Measurements from ENCODE around the gene RNF157.
A peak's percentile ranks its signal among the peaks of the same experiment; 100 is the strongest.

RNF157 gene

DNA sequence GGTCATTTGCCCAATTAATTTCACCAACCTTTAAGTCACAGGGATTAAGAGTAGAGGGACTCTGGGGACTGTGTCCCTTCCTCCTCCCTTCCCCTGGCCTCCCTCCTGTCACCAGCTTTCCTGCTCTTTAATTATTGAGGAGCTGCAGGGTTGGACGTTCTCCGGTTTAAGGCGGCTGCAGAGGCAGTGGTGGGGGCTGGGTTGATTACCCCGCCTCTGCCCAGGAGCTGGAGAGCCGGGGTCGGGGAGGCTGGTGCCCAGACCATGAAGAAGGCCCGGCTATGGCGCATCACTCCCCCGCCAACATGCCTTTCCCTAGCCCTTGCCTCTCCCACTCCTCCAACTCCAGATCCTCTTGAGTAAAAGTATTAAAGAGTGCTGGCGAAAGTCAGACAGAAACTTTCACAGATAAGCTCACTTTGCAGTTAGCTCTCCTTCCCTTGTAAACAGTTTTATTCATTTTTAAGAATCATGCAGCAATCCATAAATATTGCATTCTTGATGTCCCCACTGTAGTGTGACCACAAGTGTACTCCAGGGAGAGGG is 98.2 kb downstream of the RNF157 start (continued):
- TF ChIP-seq ZNF394 (tag by site-specific recombination; IDR thresholded peaks at IDR 0.05; ENCODE audit: borderline replicate concordance) (no peak), KLF10 (tag by site-specific recombination; IDR thresholded peaks at IDR 0.05) (no peak), ZNF169 (tag by site-specific recombination; IDR thresholded peaks at IDR 0.05) (no peak)

DNA sequence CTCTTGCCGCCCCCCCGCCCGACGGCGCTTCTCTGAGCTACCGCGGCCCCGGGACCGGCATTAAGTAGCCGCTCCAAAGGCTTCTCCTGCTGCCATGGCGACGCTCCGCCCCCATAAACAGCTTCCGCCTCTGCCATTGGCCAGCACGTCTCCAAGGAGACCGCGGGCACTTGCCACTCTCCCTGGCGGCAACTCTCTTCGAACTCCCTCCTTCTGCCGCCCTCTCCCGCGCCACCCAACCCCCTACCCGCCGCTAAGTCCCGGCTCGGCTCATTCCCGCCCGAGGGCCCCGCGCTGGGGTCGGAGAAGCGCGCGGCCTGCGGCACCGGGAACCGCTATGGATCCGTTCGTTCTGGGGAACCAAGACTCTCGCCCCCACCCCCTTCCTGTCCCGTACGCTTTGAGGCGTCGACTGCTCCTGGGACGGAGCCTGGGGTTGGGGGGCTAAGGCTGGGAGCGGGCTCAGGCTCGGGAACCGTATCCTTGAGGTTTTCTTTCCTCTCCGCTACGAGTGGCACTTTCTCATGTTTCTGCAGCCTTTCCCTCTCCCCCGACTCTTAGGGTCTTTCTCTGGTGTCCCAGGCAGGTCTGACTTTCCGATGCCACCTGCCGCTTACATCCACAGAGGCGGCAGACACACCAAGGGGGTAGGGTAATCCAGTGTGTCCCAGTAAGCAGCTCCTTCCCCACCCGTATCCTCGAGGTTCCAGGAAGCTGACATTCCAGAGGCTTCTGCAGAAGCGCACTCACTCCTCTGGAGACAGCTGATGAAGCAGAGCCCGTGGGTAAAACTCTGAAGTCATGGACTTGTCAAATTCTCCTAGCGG is 98.9 kb downstream of the RNF157 start, which contains the start of gene FOXJ1:
Gene FOXJ1, minus strand, starts transcription at position 34 of the 827 bp plus-strand sequence. CDS start 850 bp downstream, outside the sequence.
- ChIA-PET CTCF (interaction anchor here (0.6 to 4.3 kb wide), 7 partner anchors 9 to 87 kb away, joined by 4 to 38 read pairs (median 4); no protein-coding TSS in a partner anchor), POLR2A (interaction anchor here (0.6 to 1.5 kb wide), 4 partner anchors 8 to 133 kb away, joined by 3 to 4 read pairs (median 4); no protein-coding TSS in a partner anchor)
- Histone ChIP-seq H3K4me1 (ENCODE audit: control insufficient read depth, insufficient read depth, low read length) (peaks cover 9% of the 10 kb centered on the region), H3K27ac (ENCODE audit: extremely low read depth, low read depth, low read length) (peak within 1 kb of the TSS; percentile 48; the same call in 1 of the 2 replicates), H3K36me3 (ENCODE audit: control insufficient read depth in 2 of 2, insufficient read depth in 1 of 2, low read length in 2 of 2) (peaks cover 0 to 10% of the 10 kb centered on the region in 2 experiments; a peak in 1 of 3 replicates), H3K9me3 (ENCODE audit: control insufficient read depth, insufficient read depth, low read depth, low read length) (no peaks in the 10 kb centered on the region), H3K4me3 (ENCODE audit: low read depth, low read length) (peak within 1 kb of the TSS; percentile 27)
- 0 out of 2 replicates have a peak, but pooled peaks have one; percentile 24 for TF ChIP-seq SCRT1 (tag by site-specific recombination; IDR thresholded peaks at IDR 0.05; ENCODE audit: borderline replicate concordance)
- TF ChIP-seq ZNF24 (tag by site-specific recombination; IDR thresholded peaks at IDR 0.05), result 0 out of 2 replicates have a peak, but pooled peaks have one; percentile 59
- no peak for TF ChIP-seq ZNF747 (tag by site-specific recombination; IDR thresholded peaks at IDR 0.05)
- TF ChIP-seq TCF7L2 (IDR thresholded peaks at IDR 0.05; ENCODE audit: borderline replicate concordance, low read depth, low read length), result 0 out of 2 replicates have a peak, but pooled peaks have one; percentile 15
- peak; percentile 76; the same call in 1 of the 2 replicates for TF ChIP-seq ZEB2 (tag by site-specific recombination; IDR thresholded peaks at IDR 0.05)
- TF ChIP-seq, protein P1, sequence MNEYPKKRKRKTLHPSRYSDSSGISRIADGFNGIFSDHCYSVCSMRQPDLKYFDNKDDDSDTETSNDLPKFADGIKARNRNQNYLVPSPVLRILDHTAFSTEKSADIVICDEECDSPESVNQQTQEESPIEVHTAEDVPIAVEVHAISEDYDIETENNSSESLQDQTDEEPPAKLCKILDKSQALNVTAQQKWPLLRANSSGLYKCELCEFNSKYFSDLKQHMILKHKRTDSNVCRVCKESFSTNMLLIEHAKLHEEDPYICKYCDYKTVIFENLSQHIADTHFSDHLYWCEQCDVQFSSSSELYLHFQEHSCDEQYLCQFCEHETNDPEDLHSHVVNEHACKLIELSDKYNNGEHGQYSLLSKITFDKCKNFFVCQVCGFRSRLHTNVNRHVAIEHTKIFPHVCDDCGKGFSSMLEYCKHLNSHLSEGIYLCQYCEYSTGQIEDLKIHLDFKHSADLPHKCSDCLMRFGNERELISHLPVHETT (tag by site-specific recombination; IDR thresholded peaks at IDR 0.05), result 0 out of 2 replicates have a peak, but pooled peaks have one; percentile 41
- peak; percentile 99 for TF ChIP-seq ZBTB20 (tag by site-specific recombination; IDR thresholded peaks at IDR 0.05)
- TF ChIP-seq ZNF335 (tag by site-specific recombination; conservative IDR thresholded peaks at IDR 0.05), result peak; percentile 75
- TF ChIP-seq GLI4 (tag by site-specific recombination; IDR thresholded peaks at IDR 0.05), result no peak
- TF ChIP-seq, protein P2, sequence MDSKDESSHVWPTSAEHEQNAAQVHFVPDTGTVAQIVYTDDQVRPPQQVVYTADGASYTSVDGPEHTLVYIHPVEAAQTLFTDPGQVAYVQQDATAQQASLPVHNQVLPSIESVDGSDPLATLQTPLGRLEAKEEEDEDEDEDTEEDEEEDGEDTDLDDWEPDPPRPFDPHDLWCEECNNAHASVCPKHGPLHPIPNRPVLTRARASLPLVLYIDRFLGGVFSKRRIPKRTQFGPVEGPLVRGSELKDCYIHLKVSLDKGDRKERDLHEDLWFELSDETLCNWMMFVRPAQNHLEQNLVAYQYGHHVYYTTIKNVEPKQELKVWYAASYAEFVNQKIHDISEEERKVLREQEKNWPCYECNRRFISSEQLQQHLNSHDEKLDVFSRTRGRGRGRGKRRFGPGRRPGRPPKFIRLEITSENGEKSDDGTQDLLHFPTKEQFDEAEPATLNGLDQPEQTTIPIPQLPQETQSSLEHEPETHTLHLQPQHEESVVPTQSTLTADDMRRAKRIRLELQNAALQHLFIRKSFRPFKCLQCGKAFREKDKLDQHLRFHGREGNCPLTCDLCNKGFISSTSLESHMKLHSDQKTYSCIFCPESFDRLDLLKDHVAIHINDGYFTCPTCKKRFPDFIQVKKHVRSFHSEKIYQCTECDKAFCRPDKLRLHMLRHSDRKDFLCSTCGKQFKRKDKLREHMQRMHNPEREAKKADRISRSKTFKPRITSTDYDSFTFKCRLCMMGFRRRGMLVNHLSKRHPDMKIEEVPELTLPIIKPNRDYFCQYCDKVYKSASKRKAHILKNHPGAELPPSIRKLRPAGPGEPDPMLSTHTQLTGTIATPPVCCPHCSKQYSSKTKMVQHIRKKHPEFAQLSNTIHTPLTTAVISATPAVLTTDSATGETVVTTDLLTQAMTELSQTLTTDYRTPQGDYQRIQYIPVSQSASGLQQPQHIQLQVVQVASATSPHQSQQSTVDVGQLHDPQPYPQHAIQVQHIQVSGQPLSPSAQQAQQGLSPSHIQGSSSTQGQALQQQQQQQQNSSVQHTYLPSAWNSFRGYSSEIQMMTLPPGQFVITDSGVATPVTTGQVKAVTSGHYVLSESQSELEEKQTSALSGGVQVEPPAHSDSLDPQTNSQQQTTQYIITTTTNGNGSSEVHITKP (tag by site-specific recombination; IDR thresholded peaks at IDR 0.05), result peak; percentile 74
- no peak for TF ChIP-seq ZNF785 (tag by site-specific recombination; IDR thresholded peaks at IDR 0.05)
- TF ChIP-seq KLF8 (tag by site-specific recombination; IDR thresholded peaks at IDR 0.05), result peak; percentile 65; the same call in 1 of the 2 replicates
- peak; percentile 66; the same call in 1 of the 2 replicates for TF ChIP-seq ZNF391 (tag by site-specific recombination; IDR thresholded peaks at IDR 0.05; ENCODE audit: borderline replicate concordance, low read depth)
- TF ChIP-seq KLF16 (tag by site-specific recombination; IDR thresholded peaks at IDR 0.05), result peak; percentile 47; the same call in 1 of the 2 replicates
- TF ChIP-seq ZNF48 (tag by site-specific recombination; IDR thresholded peaks at IDR 0.05), result no peak
- TF ChIP-seq ZFP37 (tag by site-specific recombination; IDR thresholded peaks at IDR 0.05), result 0 out of 2 replicates have a peak, but pooled peaks have one; percentile 63
- TF ChIP-seq GLIS1 (tag by site-specific recombination; IDR thresholded peaks at IDR 0.05), result peak; percentile 70
- TF ChIP-seq HOXC10 (CRISPR knock-in tag; IDR thresholded peaks at IDR 0.05), result no peak
- 0 out of 2 replicates have a peak, but pooled peaks have one; percentile 20 for TF ChIP-seq BCL11A (tag by site-specific recombination; IDR thresholded peaks at IDR 0.05; ENCODE audit: low read depth)
- peak; percentile 54; the same call in 1 of the 2 replicates for TF ChIP-seq WT1 (tag by site-specific recombination; IDR thresholded peaks at IDR 0.05)
- TF ChIP-seq, protein P3, sequence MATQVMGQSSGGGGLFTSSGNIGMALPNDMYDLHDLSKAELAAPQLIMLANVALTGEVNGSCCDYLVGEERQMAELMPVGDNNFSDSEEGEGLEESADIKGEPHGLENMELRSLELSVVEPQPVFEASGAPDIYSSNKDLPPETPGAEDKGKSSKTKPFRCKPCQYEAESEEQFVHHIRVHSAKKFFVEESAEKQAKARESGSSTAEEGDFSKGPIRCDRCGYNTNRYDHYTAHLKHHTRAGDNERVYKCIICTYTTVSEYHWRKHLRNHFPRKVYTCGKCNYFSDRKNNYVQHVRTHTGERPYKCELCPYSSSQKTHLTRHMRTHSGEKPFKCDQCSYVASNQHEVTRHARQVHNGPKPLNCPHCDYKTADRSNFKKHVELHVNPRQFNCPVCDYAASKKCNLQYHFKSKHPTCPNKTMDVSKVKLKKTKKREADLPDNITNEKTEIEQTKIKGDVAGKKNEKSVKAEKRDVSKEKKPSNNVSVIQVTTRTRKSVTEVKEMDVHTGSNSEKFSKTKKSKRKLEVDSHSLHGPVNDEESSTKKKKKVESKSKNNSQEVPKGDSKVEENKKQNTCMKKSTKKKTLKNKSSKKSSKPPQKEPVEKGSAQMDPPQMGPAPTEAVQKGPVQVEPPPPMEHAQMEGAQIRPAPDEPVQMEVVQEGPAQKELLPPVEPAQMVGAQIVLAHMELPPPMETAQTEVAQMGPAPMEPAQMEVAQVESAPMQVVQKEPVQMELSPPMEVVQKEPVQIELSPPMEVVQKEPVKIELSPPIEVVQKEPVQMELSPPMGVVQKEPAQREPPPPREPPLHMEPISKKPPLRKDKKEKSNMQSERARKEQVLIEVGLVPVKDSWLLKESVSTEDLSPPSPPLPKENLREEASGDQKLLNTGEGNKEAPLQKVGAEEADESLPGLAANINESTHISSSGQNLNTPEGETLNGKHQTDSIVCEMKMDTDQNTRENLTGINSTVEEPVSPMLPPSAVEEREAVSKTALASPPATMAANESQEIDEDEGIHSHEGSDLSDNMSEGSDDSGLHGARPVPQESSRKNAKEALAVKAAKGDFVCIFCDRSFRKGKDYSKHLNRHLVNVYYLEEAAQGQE (tag by site-specific recombination; IDR thresholded peaks at IDR 0.05), result no peak
- peak; percentile 85 for TF ChIP-seq ZNF366 (tag by site-specific recombination; conservative IDR thresholded peaks at IDR 0.05)
- peak; percentile 81 for TF ChIP-seq SP3 (tag by site-specific recombination; IDR thresholded peaks at IDR 0.05)
- TF ChIP-seq ZBTB7A (tag by site-specific recombination; IDR thresholded peaks at IDR 0.05; ENCODE audit: low read depth), result no peak

Data from HEK293 (cell line).